ENCODE measurements around the gene B3GALT4.

Gene B3GALT4

DNA sequence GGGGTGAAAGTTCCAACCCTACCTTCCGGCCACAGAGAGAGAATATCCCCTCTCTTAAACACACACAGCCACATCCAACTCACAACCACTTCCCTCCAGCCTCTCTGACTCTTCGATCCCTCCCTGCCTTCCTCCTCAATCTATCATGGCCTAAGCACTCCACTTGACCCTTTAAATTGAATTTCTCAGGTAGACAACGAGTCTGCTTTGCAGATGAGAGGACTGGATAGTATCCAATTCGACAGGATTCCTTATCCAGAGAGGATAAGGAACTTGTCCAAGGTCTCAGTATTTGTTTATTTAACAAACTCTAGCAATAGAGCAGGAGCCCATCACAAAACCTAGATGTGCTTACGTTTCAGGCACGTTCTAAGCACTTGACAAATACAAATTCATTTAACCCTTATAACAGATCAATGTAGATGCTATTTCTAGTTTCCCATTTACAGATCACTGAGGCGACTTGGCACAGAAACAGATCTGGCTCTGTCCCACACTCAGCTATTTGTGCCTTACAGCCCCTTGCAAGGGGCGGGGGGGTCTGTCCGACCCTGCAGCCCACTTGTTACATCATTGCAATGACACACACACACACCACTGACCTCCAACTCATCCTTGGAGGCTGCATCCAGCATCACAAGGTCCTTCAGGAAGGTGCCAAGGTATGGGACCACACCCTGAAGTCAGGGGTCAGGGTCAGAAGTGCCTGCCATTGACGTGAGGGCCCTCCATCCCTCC, 17.3 kb downstream of the B3GALT4 start:
- Histone ChIP-seq H2AFZ (ENCODE audit: low read length, unreplicated experiment) (no peak overlapping the region), H3K36me3 (ENCODE audit: insufficient read depth, low read length) (no peaks in the 10 kb centered on the region), H3K27ac (ENCODE audit: low read depth, low read length) (no peak overlapping the region), H3K79me2 (ENCODE audit: control insufficient read depth, insufficient read depth, low read length, unreplicated experiment) (peaks cover 22% of the 10 kb centered on the region), H3K4me3 (ENCODE audit: low read depth, low read length) (no peak overlapping the region), H3K27me3 (ENCODE audit: insufficient read depth, low read length) (no peaks in the 10 kb centered on the region), H3K4me1 (ENCODE audit: control insufficient read depth, insufficient read depth, low read length, unreplicated experiment) (peaks cover 9% of the 10 kb centered on the region)

DNA sequence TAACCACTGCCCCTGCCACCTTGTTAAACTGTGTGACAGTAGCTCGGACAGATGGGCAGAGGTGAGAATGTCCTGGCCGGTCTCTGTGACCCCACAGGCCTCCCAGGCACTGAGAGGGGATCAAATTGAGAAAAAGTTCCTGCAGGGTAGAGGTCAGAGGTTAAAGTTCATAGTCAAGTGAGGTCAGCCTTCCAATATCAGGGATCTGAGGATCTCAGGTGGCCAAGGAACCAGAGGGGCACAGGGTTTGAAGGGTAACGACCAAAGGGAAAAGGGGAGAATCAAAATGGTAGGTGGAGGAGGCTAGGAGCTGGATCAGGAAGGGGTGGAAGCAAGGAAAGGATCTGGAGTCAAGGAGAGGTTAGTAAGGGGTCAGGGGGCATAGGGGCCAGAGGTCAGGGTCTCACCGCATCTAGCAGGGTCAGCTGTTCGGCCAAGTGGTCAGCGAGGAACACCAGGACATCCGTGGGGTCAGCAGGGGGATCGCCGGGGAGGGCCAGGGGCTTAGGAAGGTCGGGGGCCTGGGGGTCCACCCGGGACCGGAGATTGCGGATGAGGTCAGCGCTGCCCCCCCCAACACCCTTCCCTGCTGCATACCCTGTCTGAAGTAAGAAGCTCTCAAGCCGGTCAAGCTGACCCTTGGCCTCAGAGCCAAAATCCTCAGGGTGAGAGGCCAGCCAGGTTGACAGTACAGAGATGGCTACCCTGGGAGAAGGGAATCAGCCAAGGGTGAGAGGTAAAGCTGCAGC, 18.9 kb downstream of the B3GALT4 start:
- H3K79me2 ChIP-seq (ENCODE audit: control insufficient read depth, insufficient read depth, low read length, unreplicated experiment) = peaks cover 9% of the 10 kb centered on the region
- no peaks in the 10 kb centered on the region for H3K36me3 ChIP-seq (ENCODE audit: insufficient read depth, low read length)
- no peaks in the 10 kb centered on the region for H3K27me3 ChIP-seq (ENCODE audit: insufficient read depth, low read length)
- H2AFZ ChIP-seq (ENCODE audit: low read length, unreplicated experiment) = no peak overlapping the region
- H3K4me1 ChIP-seq (ENCODE audit: control insufficient read depth, insufficient read depth, low read length, unreplicated experiment) = peaks cover 6% of the 10 kb centered on the region
- H3K27ac ChIP-seq (ENCODE audit: low read depth, low read length) = no peak overlapping the region
- no peak overlapping the region for H3K4me3 ChIP-seq (ENCODE audit: low read depth, low read length)

DNA sequence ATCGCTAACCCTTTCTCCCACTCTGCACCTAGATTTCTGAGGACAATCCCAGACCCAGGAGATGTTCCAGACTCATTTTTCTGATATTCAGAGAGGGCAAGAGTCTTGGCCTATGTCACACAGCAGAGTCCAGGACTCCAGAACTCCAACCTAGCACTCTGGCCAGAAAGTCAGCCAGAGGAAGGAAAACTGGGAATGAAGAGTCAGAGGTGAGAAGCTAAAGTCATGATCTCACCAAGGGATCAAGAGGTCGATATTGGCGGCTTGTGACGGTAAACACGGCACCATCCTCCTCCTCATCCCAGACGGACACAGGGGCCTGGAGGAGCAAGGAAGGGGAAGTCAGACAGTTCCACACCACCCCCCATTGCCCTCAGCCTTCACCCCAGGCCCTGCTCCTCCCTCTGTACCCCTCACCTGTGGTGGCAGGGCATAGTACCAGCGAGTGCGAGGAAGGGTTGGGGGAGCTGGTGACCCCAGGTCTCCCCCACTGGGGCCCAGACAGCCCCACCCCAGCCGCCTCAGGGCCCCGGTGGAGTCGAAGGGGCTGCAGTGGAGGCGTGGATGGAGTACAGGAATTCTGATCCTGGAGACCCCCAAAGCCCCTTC, 20.0 kb downstream of the B3GALT4 start:
- H3K4me1 ChIP-seq (ENCODE audit: control insufficient read depth, insufficient read depth, low read length, unreplicated experiment) = peaks cover 6% of the 10 kb centered on the region
- no peaks in the 10 kb centered on the region for H3K36me3 ChIP-seq (ENCODE audit: insufficient read depth, low read length)
- no peaks in the 10 kb centered on the region for H3K27me3 ChIP-seq (ENCODE audit: insufficient read depth, low read length)
- H2AFZ ChIP-seq (ENCODE audit: low read length, unreplicated experiment) = no peak overlapping the region
- peaks cover 10% of the 10 kb centered on the region for H3K79me2 ChIP-seq (ENCODE audit: control insufficient read depth, insufficient read depth, low read length, unreplicated experiment)
- no peak overlapping the region for H3K27ac ChIP-seq (ENCODE audit: low read depth, low read length)
- peak overlapping the region; percentile 86 for H3K4me3 ChIP-seq (ENCODE audit: low read depth, low read length)

DNA sequence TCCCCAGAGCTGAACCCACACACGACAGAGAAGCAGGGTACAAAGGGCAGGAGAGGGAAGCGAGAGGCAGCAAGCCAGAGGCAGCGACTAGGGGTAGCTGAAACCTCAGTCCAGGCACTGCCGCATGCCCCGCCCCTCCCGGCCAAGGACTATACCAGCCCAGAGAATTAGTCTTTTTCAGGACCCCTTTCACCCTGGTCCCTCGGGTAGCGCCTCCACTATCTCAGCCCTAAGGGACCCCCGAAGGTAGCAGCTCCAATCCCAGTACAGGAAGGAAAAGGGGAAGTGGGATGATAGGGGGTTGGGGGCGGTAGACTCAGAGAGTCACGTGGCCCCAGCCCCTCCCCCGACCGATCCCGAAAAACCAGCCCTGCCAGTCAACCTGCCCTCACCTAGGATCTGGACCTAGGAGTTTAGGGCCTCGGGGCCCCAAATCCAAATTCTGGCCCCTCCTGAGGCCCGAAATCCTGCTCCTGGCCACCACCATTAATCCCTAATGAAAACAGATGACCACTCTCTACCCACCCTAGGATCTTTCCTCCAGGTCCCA, 20.6 kb downstream of the B3GALT4 start:
- no peaks in the 10 kb centered on the region for H3K36me3 ChIP-seq (ENCODE audit: insufficient read depth, low read length)
- H3K4me3 ChIP-seq (ENCODE audit: low read depth, low read length) = peak overlapping the region; percentile 86
- peak overlapping the region; percentile 73 for H2AFZ ChIP-seq (ENCODE audit: low read length, unreplicated experiment)
- peaks cover 6% of the 10 kb centered on the region for H3K4me1 ChIP-seq (ENCODE audit: control insufficient read depth, insufficient read depth, low read length, unreplicated experiment)
- H3K27me3 ChIP-seq (ENCODE audit: insufficient read depth, low read length) = no peaks in the 10 kb centered on the region
- peak overlapping the region; percentile 70 for H3K27ac ChIP-seq (ENCODE audit: low read depth, low read length)
- peaks cover 10% of the 10 kb centered on the region for H3K79me2 ChIP-seq (ENCODE audit: control insufficient read depth, insufficient read depth, low read length, unreplicated experiment)

DNA sequence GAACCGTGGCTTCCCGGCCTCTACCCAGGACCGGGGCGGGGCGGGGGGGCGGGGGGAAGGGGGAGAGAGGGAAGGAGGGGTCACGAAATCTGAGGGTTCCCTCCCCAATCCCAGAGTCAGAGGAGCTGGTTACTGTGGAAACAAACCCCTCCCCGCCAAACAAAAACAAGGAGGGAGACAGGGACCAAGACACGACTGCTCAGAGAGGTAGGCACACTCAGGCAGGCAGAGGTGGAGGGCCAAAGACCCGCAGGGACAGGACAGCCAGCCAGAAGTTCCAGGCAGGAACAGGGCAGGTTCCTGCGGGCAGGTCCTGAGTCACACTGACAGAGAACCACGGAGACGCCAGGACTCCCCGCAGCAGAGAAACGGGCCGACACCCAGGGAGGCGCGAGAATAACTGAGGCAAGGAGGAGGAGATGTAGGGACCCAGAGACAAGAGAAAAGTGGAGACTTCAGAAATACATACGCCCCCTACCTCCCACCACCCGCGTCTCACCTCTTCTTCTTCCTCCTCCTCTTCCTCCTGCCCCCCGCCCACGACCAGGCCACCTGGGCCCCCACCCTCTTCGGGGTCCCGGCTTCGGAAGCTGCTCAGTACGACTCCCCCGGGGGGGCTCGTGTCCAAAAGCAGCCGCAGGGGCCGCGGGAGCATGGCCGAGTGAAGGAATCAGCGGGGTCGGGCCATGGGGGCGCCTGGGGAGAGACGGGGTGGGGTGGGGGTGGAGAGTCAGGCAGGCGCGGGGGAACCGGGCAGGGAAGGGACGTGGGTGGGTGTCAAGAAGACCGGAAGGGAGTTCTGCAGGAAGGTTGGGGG, 21.2 kb downstream of the B3GALT4 start:
- no peak overlapping the region for H2AFZ ChIP-seq (ENCODE audit: low read length, unreplicated experiment)
- H3K79me2 ChIP-seq (ENCODE audit: control insufficient read depth, insufficient read depth, low read length, unreplicated experiment) = peaks cover 10% of the 10 kb centered on the region
- H3K36me3 ChIP-seq (ENCODE audit: insufficient read depth, low read length) = no peaks in the 10 kb centered on the region

DNA sequence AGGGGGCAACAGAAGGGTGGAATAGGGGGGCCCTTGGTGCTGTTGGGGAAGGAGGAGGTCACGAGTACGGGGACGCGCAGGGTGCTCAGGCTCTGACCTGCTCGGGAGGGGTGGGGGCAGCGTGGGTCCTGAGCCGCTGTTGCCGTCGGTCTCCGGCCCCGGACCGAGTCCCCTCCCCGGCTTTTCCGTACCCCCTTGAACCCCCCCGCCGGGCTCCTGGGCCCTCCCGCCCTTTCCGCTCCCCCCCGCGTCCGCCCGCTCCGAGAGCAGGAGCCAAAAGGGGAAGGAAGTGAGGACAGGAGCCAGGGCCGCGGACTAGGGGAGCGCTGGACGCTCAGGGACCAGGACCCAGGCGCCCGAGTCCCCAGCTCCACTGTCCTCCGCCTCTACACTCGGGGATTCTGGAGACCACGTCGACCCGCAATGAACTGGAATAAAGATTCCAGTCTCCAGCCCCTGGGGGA, 21.9 kb downstream of the B3GALT4 start, which contains the start of gene RGL2:
Gene RGL2, minus strand, starts transcription at position 170 of the 464 bp plus-strand sequence. CDS start 332 bp downstream, outside the sequence.
- peak within 1 kb of the TSS; percentile 86 for H3K4me3 ChIP-seq (ENCODE audit: low read depth, low read length)
- H3K4me1 ChIP-seq (ENCODE audit: control insufficient read depth, insufficient read depth, low read length, unreplicated experiment) = peaks cover 6% of the 10 kb centered on the region
- no peaks in the 10 kb centered on the region for H3K27me3 ChIP-seq (ENCODE audit: insufficient read depth, low read length)
- H3K79me2 ChIP-seq (ENCODE audit: control insufficient read depth, insufficient read depth, low read length, unreplicated experiment) = peaks cover 10% of the 10 kb centered on the region
- H3K36me3 ChIP-seq (ENCODE audit: insufficient read depth, low read length) = no peaks in the 10 kb centered on the region; the same call in 1 of the 2 replicates
- H2AFZ ChIP-seq (ENCODE audit: low read length, unreplicated experiment) = peak within 1 kb of the TSS; percentile 30
- peak within 1 kb of the TSS; percentile 95 for H3K27ac ChIP-seq (ENCODE audit: low read depth, low read length)

More for the DNA sequence above, 21.2 kb downstream of the B3GALT4 start:
- peaks cover 6% of the 10 kb centered on the region for H3K4me1 ChIP-seq (ENCODE audit: control insufficient read depth, insufficient read depth, low read length, unreplicated experiment)
- peak overlapping the region; percentile 95 for H3K27ac ChIP-seq (ENCODE audit: low read depth, low read length)
- peak overlapping the region; percentile 86 for H3K4me3 ChIP-seq (ENCODE audit: low read depth, low read length)
- H3K27me3 ChIP-seq (ENCODE audit: insufficient read depth, low read length) = no peaks in the 10 kb centered on the region

DNA sequence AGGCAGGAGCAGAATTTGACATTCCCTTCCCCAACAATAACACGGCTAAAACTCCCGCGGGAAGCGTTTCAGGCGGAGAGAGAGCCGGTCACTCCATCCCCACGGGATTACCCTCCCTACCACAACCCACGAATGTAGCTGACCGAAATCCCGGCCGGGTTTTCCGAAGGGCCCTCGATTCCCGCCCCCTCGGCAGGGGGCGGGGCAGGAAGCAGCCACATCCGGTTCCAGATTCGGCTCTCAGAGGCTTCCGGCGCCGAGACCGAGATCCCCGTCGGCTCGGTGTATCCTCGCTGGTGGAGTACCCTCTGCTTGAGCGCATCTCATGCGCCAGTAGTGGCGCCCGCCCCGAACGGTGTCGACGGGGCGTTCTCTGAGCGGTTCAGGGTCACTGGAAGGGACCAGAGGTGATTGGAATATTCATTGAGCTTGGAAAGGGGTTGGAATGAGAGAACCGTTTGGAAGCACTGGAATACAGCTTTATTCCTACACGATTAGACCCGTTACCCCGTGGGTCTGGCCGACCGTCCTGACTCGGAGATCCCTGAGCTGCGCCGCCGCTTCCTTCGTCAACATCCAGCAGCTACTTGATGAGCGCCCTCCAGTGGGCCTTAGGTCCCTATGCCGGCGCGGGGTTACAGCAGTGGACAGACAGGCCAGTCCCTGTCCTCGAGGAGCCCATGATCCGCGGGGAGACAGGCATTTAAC, 22.5 kb downstream of the B3GALT4 start:
- peak overlapping the region; percentile 30 for H2AFZ ChIP-seq (ENCODE audit: low read length, unreplicated experiment)
- H3K79me2 ChIP-seq (ENCODE audit: control insufficient read depth, insufficient read depth, low read length, unreplicated experiment) = peaks cover 10% of the 10 kb centered on the region
- H3K4me1 ChIP-seq (ENCODE audit: control insufficient read depth, insufficient read depth, low read length, unreplicated experiment) = peaks cover 6% of the 10 kb centered on the region
- peak overlapping the region; percentile 86 for H3K4me3 ChIP-seq (ENCODE audit: low read depth, low read length)
- H3K27me3 ChIP-seq (ENCODE audit: insufficient read depth, low read length) = no peaks in the 10 kb centered on the region
- H3K36me3 ChIP-seq (ENCODE audit: insufficient read depth, low read length) = no peaks in the 10 kb centered on the region; the same call in 1 of the 2 replicates
- H3K27ac ChIP-seq (ENCODE audit: low read depth, low read length) = peak overlapping the region; percentile 95

DNA sequence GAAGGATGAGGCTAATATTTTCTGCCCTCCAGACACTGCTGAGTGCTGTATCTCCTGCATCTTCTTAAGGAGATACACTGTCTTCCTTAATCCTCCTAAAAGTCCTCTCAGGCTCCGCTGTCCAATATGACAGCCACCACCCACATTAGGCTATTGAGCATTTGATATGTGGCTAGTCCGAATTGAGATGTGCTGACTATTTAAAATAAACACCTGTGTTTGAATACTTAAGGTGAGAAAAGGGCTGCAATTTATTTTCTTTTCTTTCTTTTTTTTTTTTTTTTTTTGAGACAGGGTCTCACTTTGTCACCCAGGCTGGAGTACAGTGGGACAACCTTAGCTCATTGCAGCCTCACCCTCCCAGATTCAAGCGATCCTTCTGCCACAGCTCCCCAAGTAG, 25.0 kb downstream of the B3GALT4 start:
- peaks cover 15% of the 10 kb centered on the region for H3K79me2 ChIP-seq (ENCODE audit: control insufficient read depth, insufficient read depth, low read length, unreplicated experiment)
- no peak overlapping the region for H3K4me3 ChIP-seq (ENCODE audit: low read depth, low read length)
- peaks cover 4% of the 10 kb centered on the region for H3K4me1 ChIP-seq (ENCODE audit: control insufficient read depth, insufficient read depth, low read length, unreplicated experiment)
- H3K27ac ChIP-seq (ENCODE audit: low read depth, low read length) = no peak overlapping the region
- peaks cover 3% of the 10 kb centered on the region; the same call in 1 of the 2 replicates for H3K36me3 ChIP-seq (ENCODE audit: insufficient read depth, low read length)
- H2AFZ ChIP-seq (ENCODE audit: low read length, unreplicated experiment) = no peak overlapping the region
- no peaks in the 10 kb centered on the region for H3K27me3 ChIP-seq (ENCODE audit: insufficient read depth, low read length)

DNA sequence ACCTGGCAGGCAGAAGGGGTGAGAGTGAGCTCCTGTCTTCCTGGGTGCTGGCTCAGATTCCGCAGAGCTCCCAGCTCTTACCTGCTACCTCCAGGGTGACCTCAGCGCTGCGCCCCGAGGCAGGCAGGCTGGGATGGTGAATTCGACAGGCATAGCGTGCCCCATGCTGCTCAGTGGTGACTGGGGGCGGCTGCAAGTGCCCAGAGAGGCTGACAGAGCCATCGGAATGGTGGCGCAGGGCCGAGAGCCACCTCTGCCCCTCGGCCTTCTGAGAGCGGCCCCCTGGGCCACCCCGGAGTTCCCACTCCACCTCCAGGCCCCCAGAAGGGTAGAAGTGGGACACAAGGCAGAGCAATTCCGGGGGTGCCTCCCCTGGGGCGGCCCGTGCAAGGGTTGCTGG, 27.3 kb downstream of the B3GALT4 start:
- Histone ChIP-seq H3K27me3 (ENCODE audit: insufficient read depth, low read length) (no peaks in the 10 kb centered on the region), H3K79me2 (ENCODE audit: control insufficient read depth, insufficient read depth, low read length, unreplicated experiment) (peaks cover 22% of the 10 kb centered on the region), H3K4me3 (ENCODE audit: low read depth, low read length) (no peak overlapping the region), H2AFZ (ENCODE audit: low read length, unreplicated experiment) (no peak overlapping the region), H3K4me1 (ENCODE audit: control insufficient read depth, insufficient read depth, low read length, unreplicated experiment) (no peaks in the 10 kb centered on the region), H3K36me3 (ENCODE audit: insufficient read depth, low read length) (peaks cover 9% of the 10 kb centered on the region), H3K27ac (ENCODE audit: low read depth, low read length) (no peak overlapping the region)

Data from ACC112 (cell line).